A673 (cell line): ENCODE results near the gene MT2A. TPM values are rescaled to one million over a fixed set of nuclear protein-coding genes. Genes with fewer than 3 reads are reported as not detected.

Source experiments
- BruUV-seq: library from RNA; stranded (reverse); fragments of 400-500 nt; replicated peaks from 2 replicates; lab custom pipeline; 2021; lab: Mats Ljungman, UMichigan
- CTCF ChIA-PET: fragments of 300-600 bp; sonication (Branson Sonifier 250); formaldehyde crosslinking; loops from one replicate; lab custom pipeline; 2022; ENCODE audit warnings: antibody characterized with exemption; lab: Charles Lee
- POLR2A ChIA-PET: fragments of 300-600 bp; sonication (Branson Sonifier 250); formaldehyde crosslinking; loops from one replicate; lab custom pipeline; 2022; ENCODE audit warnings: antibody characterized with exemption; ENCODE audit not compliant: low non-redundant PET; lab: Charles Lee
- DNase-seq: peaks from one replicate; pipeline ENCODE4 v3.0.0-alpha.2; 2015; ENCODE audit warnings: low spot score
- H3K27ac ChIP-seq: fragments of 200-600 bp; sonication (generic); 2 replicates; pipeline ENCODE4 v1.5.1; 2016; ENCODE audit warnings: mixed run types, low read depth, mild to moderate bottlenecking, mixed read lengths, antibody characterized with exemption, low read length; ENCODE audit not compliant: poor library complexity, severe bottlenecking
- H3K27me3 ChIP-seq: fragments of 200-600 bp; sonication (generic); replicated peaks from 2 replicates; pipeline ENCODE4 v1.6.1; 2017; ENCODE audit warnings: mixed run types, low read depth, mild to moderate bottlenecking, mixed read lengths, antibody characterized with exemption, low read length; ENCODE audit not compliant: insufficient read depth, poor library complexity
- H3K36me3 ChIP-seq: fragments of 200-600 bp; sonication (generic); 2 replicates; pipeline ENCODE4 v1.6.1; 2016; ENCODE audit warnings: mixed run types, mild to moderate bottlenecking, mixed read lengths, antibody characterized with exemption, low read length; ENCODE audit not compliant: insufficient read depth, poor library complexity, severe bottlenecking
- H3K4me1 ChIP-seq: fragments of 200-600 bp; sonication (generic); 2 replicates; pipeline ENCODE4 v1.6.1; 2017; ENCODE audit warnings: mixed run types, mild to moderate bottlenecking, mixed read lengths, antibody characterized with exemption, low read length; ENCODE audit not compliant: insufficient read depth, poor library complexity, severe bottlenecking
- H3K4me3 ChIP-seq: fragments of 200-600 bp; sonication (generic); 2 replicates; pipeline ENCODE4 v1.5.1; 2016; ENCODE audit warnings: low read depth, mixed run types, mild to moderate bottlenecking, mixed read lengths, low read length; ENCODE audit not compliant: poor library complexity, severe bottlenecking
- H3K9me3 ChIP-seq: fragments of 200-600 bp; sonication (generic); 2 replicates; pipeline ENCODE4 v1.6.1; 2016; ENCODE audit warnings: mixed run types, low read depth, mild to moderate bottlenecking, mixed read lengths, antibody characterized with exemption, low read length; ENCODE audit not compliant: poor library complexity, severe bottlenecking
- EZH2 ChIP-seq: fragments of 200-600 bp; sonication (generic); IDR thresholded peaks from 2 replicates; pipeline ENCODE4 v1.6.1; 2017; ENCODE audit warnings: borderline replicate concordance, low read depth, mild to moderate bottlenecking, mixed read lengths, antibody characterized with exemption, low read length; ENCODE audit not compliant: poor library complexity, severe bottlenecking
- intact Hi-C: fragments of 100-400 bp; cut with micrococcal nuclease; formaldehyde crosslinking; loops from one replicate; pipeline ENCODE4 v1.10.0; 2022; ENCODE audit not compliant: unreplicated experiment
- total RNA-seq: library from RNA; stranded (reverse); gene quantifications from 2 replicates; pipeline ENCODE4 v1.2.3, GENCODE V29; 2021
- TF ChIP-seq, protein P1 (sequence below): fragments of 300-800, 200-600 bp; sonication (generic); conservative IDR thresholded peaks from 2 replicates; pipeline ENCODE4 v1.5.1; 2017; ENCODE audit warnings: low read depth, mild to moderate bottlenecking, antibody characterized with exemption, low read length, moderate library complexity, mixed read lengths

The MT2A gene
- total RNA-seq, 1 experiment from 2014 or later, result 218 TPM

DNA sequence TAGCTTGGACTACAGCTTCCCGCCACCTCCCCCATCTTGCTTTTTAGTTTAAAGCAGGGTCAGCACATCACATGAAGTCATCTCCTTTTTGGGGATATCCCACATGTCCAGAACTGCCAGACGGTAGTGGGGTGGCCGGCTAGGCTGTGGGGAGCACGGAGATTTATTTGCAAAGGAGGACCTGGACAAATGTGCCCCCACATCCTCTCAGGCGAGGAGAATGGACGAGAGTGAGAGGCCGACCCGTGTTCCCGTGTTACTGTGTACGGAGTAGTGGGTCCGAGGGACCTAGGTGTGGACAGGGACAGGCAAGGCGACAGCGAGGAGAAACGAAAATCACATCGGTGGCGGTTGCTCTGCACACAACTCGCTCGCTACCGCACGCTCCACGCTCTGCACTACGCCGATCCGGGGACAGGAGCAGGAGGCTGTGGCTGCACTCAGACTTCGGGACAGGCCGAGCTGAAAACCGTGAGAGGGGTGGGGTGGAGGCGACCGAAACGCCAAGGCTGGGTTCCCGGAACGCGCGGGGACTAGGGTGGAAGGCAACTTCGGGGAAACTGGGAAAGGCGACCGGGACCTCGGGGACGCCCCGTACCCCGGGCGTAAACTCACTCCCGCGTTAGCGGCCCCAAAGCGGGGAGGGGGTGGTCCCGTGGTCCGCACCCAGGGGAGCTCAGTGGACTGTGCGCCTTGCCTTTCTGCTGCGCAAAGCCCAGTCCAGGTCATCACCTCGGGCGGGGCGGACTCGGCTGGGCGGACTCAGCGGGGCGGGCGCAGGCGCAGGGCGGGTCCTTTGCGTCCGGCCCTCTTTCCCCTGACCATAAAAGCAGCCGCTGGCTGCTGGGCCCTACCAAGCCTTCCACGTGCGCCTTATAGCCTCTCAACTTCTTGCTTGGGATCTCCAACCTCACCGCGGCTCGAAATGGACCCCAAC lies 29.7 kb downstream of the MT2A start, which contains the start of gene MT1A:
MT1A (plus strand) TSS at position 853 of the 937 bp plus-strand sequence; CDS start at position 926, 73 bp downstream.
- ChIA-PET CTCF (no interaction called here), POLR2A (no interaction called here)
- no peak within 1 kb of the TSS for H3K27ac ChIP-seq
- no peaks in the 10 kb centered on the region for H3K4me1 ChIP-seq
- H3K4me3 ChIP-seq, result peak within 1 kb of the TSS; percentile 31
- no peaks in the 10 kb centered on the region for H3K36me3 ChIP-seq
- peak; percentile 89 for TF ChIP-seq EZH2
- TF ChIP-seq, protein P1, sequence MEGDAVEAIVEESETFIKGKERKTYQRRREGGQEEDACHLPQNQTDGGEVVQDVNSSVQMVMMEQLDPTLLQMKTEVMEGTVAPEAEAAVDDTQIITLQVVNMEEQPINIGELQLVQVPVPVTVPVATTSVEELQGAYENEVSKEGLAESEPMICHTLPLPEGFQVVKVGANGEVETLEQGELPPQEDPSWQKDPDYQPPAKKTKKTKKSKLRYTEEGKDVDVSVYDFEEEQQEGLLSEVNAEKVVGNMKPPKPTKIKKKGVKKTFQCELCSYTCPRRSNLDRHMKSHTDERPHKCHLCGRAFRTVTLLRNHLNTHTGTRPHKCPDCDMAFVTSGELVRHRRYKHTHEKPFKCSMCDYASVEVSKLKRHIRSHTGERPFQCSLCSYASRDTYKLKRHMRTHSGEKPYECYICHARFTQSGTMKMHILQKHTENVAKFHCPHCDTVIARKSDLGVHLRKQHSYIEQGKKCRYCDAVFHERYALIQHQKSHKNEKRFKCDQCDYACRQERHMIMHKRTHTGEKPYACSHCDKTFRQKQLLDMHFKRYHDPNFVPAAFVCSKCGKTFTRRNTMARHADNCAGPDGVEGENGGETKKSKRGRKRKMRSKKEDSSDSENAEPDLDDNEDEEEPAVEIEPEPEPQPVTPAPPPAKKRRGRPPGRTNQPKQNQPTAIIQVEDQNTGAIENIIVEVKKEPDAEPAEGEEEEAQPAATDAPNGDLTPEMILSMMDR, result no peak
- intact Hi-C loops, result no loop called here
- peaks cover 70% of the 10 kb centered on the region for H3K27me3 ChIP-seq
- no TSS peak for BruUV-seq
- no peak for DNase-seq
- H3K9me3 ChIP-seq, result no peaks in the 10 kb centered on the region

DNA sequence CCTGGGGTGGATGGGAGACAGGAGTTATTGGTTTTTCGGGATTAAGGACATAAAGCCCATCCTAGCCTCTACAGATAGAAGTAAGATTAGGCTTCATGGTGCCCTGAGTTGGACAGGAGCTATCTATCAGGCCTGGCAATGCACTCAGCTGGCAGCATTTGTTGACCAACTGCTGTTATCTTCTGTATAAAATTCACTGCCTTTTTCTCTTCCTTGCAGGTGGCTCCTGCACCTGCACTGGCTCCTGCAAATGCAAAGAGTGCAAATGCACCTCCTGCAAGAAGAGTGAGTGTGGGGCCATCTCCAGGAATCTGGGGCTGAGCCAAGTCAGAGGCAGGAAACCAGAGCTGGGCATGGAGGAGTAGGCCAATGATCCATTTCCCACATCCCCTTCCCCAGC lies 30.7 kb downstream of the MT2A start:
- no TSS peak for BruUV-seq
- POLR2A ChIA-PET, result no interaction called here
- CTCF ChIA-PET, result no interaction called here
- Histone ChIP-seq H3K4me3 (no peak overlapping the region), H3K27me3 (peaks cover 71% of the 10 kb centered on the region), H3K36me3 (no peaks in the 10 kb centered on the region), H3K9me3 (no peaks in the 10 kb centered on the region), H3K4me1 (no peaks in the 10 kb centered on the region), H3K27ac (no peak overlapping the region)
- DNase-seq, result no peak
- intact Hi-C loops, result no loop called here
- TF ChIP-seq, protein P1, result no peak
- no peak for TF ChIP-seq EZH2

DNA sequence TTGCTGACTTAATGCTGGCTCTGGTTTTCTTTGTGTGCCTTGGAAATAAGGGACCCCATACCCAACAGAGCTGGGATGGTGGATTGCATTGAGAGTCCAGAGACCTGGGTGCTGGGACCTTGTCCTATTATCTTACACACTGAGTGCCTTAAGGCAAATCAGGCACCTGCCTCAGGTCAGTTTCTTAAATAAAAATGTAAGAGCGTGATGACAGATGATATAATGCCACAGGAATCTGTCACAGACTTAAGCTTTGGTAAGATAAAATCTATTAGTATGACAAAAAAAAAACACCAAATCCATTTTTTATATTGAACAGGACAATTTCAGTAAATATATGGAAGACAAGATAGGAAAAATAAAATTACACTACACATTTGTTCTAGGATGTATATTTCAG lies 31.7 kb downstream of the MT2A start:
- intact Hi-C loops, result no loop called here
- DNase-seq, result no peak
- TF ChIP-seq EZH2, result no peak
- TF ChIP-seq, protein P1, result no peak
- no TSS peak for BruUV-seq
- Histone ChIP-seq H3K9me3 (no peaks in the 10 kb centered on the region), H3K27ac (no peak overlapping the region), H3K4me1 (no peaks in the 10 kb centered on the region), H3K27me3 (peaks cover 63% of the 10 kb centered on the region), H3K36me3 (no peaks in the 10 kb centered on the region), H3K4me3 (no peak overlapping the region)
- ChIA-PET POLR2A (no interaction called here), CTCF (no interaction called here)
